Transverse colon (tissue), 4 donors: ENCODE data around the gene FBXL16. TPM values are rescaled to one million over a fixed set of nuclear protein-coding genes. Genes with fewer than 3 reads are reported as not detected.

ENCODE experiments used
- DNase-seq: peaks from one replicate; pipeline ENCODE4 v3.0.0-alpha.2; 2019
- H3K27ac ChIP-seq, 4 donors: fragments of 200-600 bp; sonication (generic); 2 replicates each; pipeline ENCODE4 v1.5.1; 2016 to 2018; ENCODE audit warnings: inconsistent platforms in 4 of 4
- H3K27me3 ChIP-seq: fragments of 200-600 bp; sonication (generic); 2 replicates; pipeline ENCODE4 v1.5.1; 2017; ENCODE audit warnings: inconsistent platforms
- H3K36me3 ChIP-seq, 4 donors: fragments of 200-600 bp; sonication (generic); 2 replicates each; pipeline ENCODE4 v1.5.1; 2017 to 2019; ENCODE audit warnings: inconsistent platforms in 4 of 4
- H3K4me1 ChIP-seq, 4 donors: fragments of 200-600 bp; sonication (generic); 2 replicates each; pipeline ENCODE4 v1.5.1; 2017 to 2020; ENCODE audit warnings: inconsistent platforms in 4 of 4
- H3K4me3 ChIP-seq, 4 donors: fragments of 200-600 bp; sonication (generic); 1 replicate in 1 of 4; 2 replicates in 3 of 4; pipeline versions ENCODE4 v1.5.1 to v1.6.1; 2017 to 2019; ENCODE audit warnings: inconsistent platforms in 4 of 4
- H3K9me3 ChIP-seq, 2 donors: fragments of 200-600 bp; sonication (generic); 2 replicates each; pipeline ENCODE4 v1.5.1; 2017 to 2019; ENCODE audit warnings: inconsistent platforms in 2 of 2
- CTCF ChIP-seq, 5 experiments: fragments of 200-600 bp in 3 of 5; fragments of 450-650 bp in 2 of 5; sonication (generic) in 3 of 5; IDR thresholded peaks; 1 replicate in 2 of 5; 2 replicates in 3 of 5; pipeline ENCODE4 v1.5.1; 2016 to 2017; ENCODE audit warnings: antibody characterized with exemption in 5 of 5, inconsistent platforms in 3 of 5, mild to moderate bottlenecking in 2 of 5, moderate library complexity in 1 of 5
- EP300 ChIP-seq: sonication (generic); formaldehyde crosslinking; IDR thresholded peaks from one replicate; pipeline ENCODE4 v1.6.1; 2017; ENCODE audit warnings: antibody characterized with exemption, low read depth
- POLR2A ChIP-seq: fragments of 450-650 bp; IDR thresholded peaks from one replicate; pipeline ENCODE4 v1.6.1; 2016; ENCODE audit warnings: antibody characterized with exemption, mild to moderate bottlenecking, moderate library complexity
- POLR2AphosphoS5 ChIP-seq, 3 donors: sonication (generic); formaldehyde crosslinking; IDR thresholded peaks; one replicate each; pipeline ENCODE4 v1.6.1; 2016; ENCODE audit warnings: antibody characterized with exemption in 3 of 3
- WGBS, 2 donors: methylation state at CpG; one replicate each; pipeline ENCODE4 v1.1.5; 2018; ENCODE audit warnings: low coverage in 1 of 2; 5-methylcytosine and 5-hydroxymethylcytosine counted together
- in situ Hi-C, 4 donors: fragments of 200-750 bp; cut with MboI; loops; one replicate each; pipeline versions ENCODE4 v1.15.0 to v1.15.1; 2017; ENCODE audit warnings: low sequenced_read_pairs in 3 of 4, low pct_ligation_motif_present in 1 of 4, low pct_unique_long_range_greater_than_20kb in 1 of 4
- intact Hi-C: fragments of 100-400 bp; cut with DNase I; formaldehyde crosslinking; loops from one replicate; pipeline ENCODE4 v1.15.1; 2023; ENCODE audit warnings: low total_unique reads
- total RNA-seq, 4 donors: library from RNA; depleted of rRNA; stranded (reverse); fragments of >200 nt; gene quantifications; one replicate each; pipeline ENCODE4 v1.1.0, GENCODE V29; 2016

The FBXL16 gene
- total RNA-seq, 4 donors from 2014 or later: 0.60 to 3.5 (median 1.6) TPM; not detected in 1

- in situ Hi-C loops (no loop called here), intact Hi-C loops (no loop called here)
- Histone ChIP-seq H3K27me3 (peaks cover 89% of the 10 kb centered on the region), H3K9me3 (no peaks in the 10 kb centered on the region), H3K27ac (no peak overlapping the region), H3K36me3 (no peaks in the 10 kb centered on the region), H3K4me1 (peaks cover 0 to 12% (median 8%) of the 10 kb centered on the region in 4 donors), H3K4me3 (no peak overlapping the region)
- TF ChIP-seq CTCF (IDR thresholded peaks at IDR 0.05) (no peak), EP300 (no peak), POLR2AphosphoS5 (IDR thresholded peaks at IDR 0.05) (no peak), POLR2A (no peak)
- 79 to 85% methylated on average over 10 to 19 of the region's 19 CpGs for WGBS, 2 donors
- no peak for DNase-seq
These were observed 3.3 kb downstream of the FBXL16 start for GRCh38 chr16:702341-702740.

- H3K4me1 ChIP-seq: peaks cover 3 to 14% (median 7%) of the 10 kb centered on the region in 4 donors
- WGBS, 2 donors: 8% methylated on average over 59 of the region's 76 CpGs; no CpG with 5 or more reads in 1 of the 2 donors
- H3K36me3 ChIP-seq: no peaks in the 10 kb centered on the region
- peaks cover 82% of the 10 kb centered on the region for H3K27me3 ChIP-seq
- intact Hi-C loops: no loop called here
- in situ Hi-C loops: no loop called here
- no peak overlapping the region for H3K4me3 ChIP-seq
- DNase-seq: no peak
- H3K9me3 ChIP-seq: no peaks in the 10 kb centered on the region
- H3K27ac ChIP-seq: no peak overlapping the region
- TF ChIP-seq POLR2A: no peak
- TF ChIP-seq CTCF (IDR thresholded peaks at IDR 0.05): no peak
- TF ChIP-seq EP300: no peak
- TF ChIP-seq POLR2AphosphoS5 (IDR thresholded peaks at IDR 0.05): no peak
These were observed 4.7 kb downstream of the FBXL16 start for GRCh38 chr16:700684-701584.

- Histone ChIP-seq H3K36me3 (no peaks in the 10 kb centered on the region), H3K9me3 (no peaks in the 10 kb centered on the region), H3K4me3 (no peak overlapping the region), H3K27ac (no peak overlapping the region), H3K4me1 (peaks cover 12 to 31% (median 24%) of the 10 kb centered on the region in 4 donors), H3K27me3 (peaks cover 81% of the 10 kb centered on the region)
- TF ChIP-seq POLR2AphosphoS5 (IDR thresholded peaks at IDR 0.05): no peak
- no peak for TF ChIP-seq EP300
- TF ChIP-seq CTCF (IDR thresholded peaks at IDR 0.05): no peak
- no peak for TF ChIP-seq POLR2A
- in situ Hi-C loops: no loop called here
- DNase-seq: no peak
- 47 to 94% methylated on average over 3 to 16 of the region's 19 CpGs for WGBS, 2 donors
- intact Hi-C loops: no loop called here
These were observed 6.5 kb downstream of the FBXL16 start for GRCh38 chr16:698911-699671.
